GM12872 (cell line): ENCODE results near the gene TMEM63A.

ENCODE experiments used
- CTCF ChIP-seq: IDR thresholded peaks from 3 replicates; pipeline ENCODE4 v1.5.1; 2011; ENCODE audit warnings: low read depth, mild to moderate bottlenecking, low read length, moderate library complexity; ENCODE audit not compliant: insufficient read depth

TMEM63A gene

GRCh38 chr1:225855503-225856300, 26.5 kb downstream of the TMEM63A start:
- no peak for TF ChIP-seq CTCF

DNA sequence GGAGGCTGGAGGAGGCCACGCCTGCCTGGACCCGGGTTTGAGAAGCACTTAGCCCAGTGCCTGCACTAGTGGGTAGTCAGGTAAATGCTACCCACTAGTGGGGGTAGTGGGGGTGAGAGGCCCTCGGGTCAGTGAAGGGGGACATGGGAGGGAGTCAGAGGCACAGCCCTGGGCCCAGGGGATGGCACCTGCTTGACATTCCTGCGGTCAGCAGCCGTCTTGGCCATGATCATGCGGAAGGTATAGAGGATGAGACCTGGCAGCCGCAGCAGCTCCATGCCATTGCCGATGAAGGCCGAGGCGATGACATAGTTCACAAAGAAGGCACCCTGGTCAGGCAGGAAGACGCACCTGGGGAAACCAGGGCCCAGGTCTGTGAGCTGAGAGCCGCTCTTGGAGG, 28.7 kb downstream of the TMEM63A start:
- no peak for TF ChIP-seq CTCF

GRCh38 chr1:225852413-225853124, 29.6 kb downstream of the TMEM63A start:
- TF ChIP-seq CTCF: no peak

DNA sequence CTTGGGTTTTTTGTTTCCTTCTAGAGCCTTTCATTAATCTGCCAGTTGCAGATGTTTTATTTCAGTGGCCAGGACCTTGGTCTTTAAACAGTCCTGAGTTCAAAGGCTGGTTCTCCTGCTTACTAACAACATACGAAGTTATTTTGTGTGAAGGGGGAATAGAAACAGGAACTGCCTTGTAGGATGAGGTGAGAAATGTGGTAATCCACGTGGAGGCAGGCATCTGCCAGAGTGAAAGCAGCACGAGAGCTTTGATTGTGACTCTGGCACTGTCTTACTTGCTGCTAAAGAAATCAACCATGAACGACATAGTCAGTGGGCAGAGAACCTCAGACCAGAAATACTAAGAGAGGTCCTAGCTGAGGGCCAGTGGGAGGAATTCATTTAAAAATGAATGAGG, 30.4 kb downstream of the TMEM63A start:
- TF ChIP-seq CTCF: no peak

GRCh38 chr1:225850370-225850769, 31.8 kb downstream of the TMEM63A start:
- no peak for TF ChIP-seq CTCF

DNA sequence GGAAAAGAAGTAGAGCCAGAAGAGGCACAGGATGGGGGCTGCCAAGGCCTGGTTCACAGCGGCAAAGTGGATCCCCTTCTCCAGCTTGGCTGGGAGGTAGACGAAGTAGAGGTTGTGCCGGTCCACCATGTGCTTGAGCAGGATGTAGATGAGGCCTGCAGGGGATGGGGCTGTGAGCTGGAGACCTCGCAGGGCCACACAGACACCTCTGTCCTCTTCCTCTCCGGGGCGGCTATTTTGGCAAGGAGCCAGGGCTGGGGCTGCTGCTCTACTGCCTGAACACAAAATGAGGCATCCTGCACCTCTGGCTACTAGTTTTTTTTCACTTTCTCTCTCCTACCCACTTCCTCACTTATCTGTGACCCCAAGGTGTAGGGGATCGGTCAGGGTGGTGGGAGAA, 32.3 kb downstream of the TMEM63A start:
- TF ChIP-seq CTCF: no peak

- TF ChIP-seq CTCF: no peak
Measured at GRCh38 chr1:225848030-225848955, 33.9 kb downstream of the TMEM63A start.
